Hepatocyte (in vitro differentiated cells): ENCODE results near the gene ABHD16B.

ENCODE experiments used
- CTCF ChIP-seq: fragments of 200-600 bp; sonication (generic); IDR thresholded peaks from 2 replicates; pipeline ENCODE4 v1.5.1; 2016; ENCODE audit warnings: antibody characterized with exemption, mild to moderate bottlenecking; ENCODE audit not compliant: poor library complexity
- EZH2phosphoT487 ChIP-seq: fragments of 200-600 bp; sonication (generic); IDR thresholded peaks from one replicate; pipeline ENCODE4 v1.6.1; 2018; ENCODE audit warnings: antibody characterized with exemption, mild to moderate bottlenecking, low read depth, moderate library complexity; ENCODE audit not compliant: unreplicated experiment, severe bottlenecking

GRCh38 chr20:63822276-63822696 is 39.0 kb upstream of the ABHD16B start:
- TF ChIP-seq EZH2phosphoT487 (no peak), CTCF (no peak)
